Prostate gland (tissue), 2 donors: ENCODE data around the gene DMRT1.

Experiments
- POLR2A ChIP-seq: fragments of 450-650 bp; IDR thresholded peaks from one replicate; pipeline ENCODE4 v1.6.1; 2016; ENCODE audit warnings: antibody characterized with exemption, mild to moderate bottlenecking
- POLR2AphosphoS5 ChIP-seq: sonication (generic); formaldehyde crosslinking; IDR thresholded peaks from one replicate; pipeline ENCODE4 v1.6.1; 2017; ENCODE audit warnings: antibody characterized with exemption
- TF ChIP-seq, protein P1 (sequence below), 4 experiments: fragments of 200-600 bp in 2 of 4; fragments of 450-650 bp in 2 of 4; sonication (generic) in 2 of 4; IDR thresholded peaks; 1 replicate in 3 of 4; 2 replicates in 1 of 4; pipeline ENCODE4 v1.5.1; 2016 to 2019; ENCODE audit warnings: antibody characterized with exemption in 4 of 4, mild to moderate bottlenecking in 2 of 4, moderate library complexity in 2 of 4

DNA sequence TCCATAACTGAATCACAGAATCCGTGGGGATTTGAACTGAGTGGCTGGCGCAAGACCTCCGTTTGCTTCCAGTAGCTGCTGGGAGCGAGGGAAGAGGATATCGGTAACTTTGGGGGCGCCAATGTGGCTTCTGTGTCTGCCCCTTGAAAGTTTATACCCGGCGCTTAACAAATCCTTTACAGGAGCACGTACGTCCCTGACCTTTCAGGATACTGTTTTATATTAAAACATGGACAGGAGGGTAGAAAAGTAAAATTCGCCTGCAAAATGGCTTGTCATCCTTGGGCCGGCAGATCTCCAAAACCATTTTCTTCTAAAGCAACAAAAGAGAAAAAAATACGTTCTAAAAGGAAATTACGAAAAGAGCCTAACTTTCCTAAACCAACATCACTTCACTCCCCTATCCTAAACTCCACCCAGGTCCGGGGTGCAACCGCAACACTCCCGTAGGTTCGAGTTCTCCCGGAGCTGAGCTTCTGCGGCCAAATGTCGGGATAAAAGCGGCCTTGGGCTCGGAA is 134.3 kb downstream of the DMRT1 start:
- TF ChIP-seq POLR2AphosphoS5 (no peak), POLR2A (no peak)
- TF ChIP-seq, protein P1, sequence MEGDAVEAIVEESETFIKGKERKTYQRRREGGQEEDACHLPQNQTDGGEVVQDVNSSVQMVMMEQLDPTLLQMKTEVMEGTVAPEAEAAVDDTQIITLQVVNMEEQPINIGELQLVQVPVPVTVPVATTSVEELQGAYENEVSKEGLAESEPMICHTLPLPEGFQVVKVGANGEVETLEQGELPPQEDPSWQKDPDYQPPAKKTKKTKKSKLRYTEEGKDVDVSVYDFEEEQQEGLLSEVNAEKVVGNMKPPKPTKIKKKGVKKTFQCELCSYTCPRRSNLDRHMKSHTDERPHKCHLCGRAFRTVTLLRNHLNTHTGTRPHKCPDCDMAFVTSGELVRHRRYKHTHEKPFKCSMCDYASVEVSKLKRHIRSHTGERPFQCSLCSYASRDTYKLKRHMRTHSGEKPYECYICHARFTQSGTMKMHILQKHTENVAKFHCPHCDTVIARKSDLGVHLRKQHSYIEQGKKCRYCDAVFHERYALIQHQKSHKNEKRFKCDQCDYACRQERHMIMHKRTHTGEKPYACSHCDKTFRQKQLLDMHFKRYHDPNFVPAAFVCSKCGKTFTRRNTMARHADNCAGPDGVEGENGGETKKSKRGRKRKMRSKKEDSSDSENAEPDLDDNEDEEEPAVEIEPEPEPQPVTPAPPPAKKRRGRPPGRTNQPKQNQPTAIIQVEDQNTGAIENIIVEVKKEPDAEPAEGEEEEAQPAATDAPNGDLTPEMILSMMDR (IDR thresholded peaks at IDR 0.05) = no peak
